GM18508 (cell line): ENCODE data around the gene MOB3B.

Experiments
- ATAC-seq: cut with Tn5 transposase; IDR thresholded peaks from one replicate; pipeline ENCODE4 v1.9.1; 2021; ENCODE audit warnings: moderate number of reproducible peaks; ENCODE audit not compliant: insufficient read depth, unreplicated experiment

MOB3B gene

GRCh38 chr9:27398982-27399653 is 130.5 kb downstream of the MOB3B start:
- ATAC-seq = no peak

- ATAC-seq = no peak
Measured at GRCh38 chr9:27396495-27396894, 133.1 kb downstream of the MOB3B start.

DNA sequence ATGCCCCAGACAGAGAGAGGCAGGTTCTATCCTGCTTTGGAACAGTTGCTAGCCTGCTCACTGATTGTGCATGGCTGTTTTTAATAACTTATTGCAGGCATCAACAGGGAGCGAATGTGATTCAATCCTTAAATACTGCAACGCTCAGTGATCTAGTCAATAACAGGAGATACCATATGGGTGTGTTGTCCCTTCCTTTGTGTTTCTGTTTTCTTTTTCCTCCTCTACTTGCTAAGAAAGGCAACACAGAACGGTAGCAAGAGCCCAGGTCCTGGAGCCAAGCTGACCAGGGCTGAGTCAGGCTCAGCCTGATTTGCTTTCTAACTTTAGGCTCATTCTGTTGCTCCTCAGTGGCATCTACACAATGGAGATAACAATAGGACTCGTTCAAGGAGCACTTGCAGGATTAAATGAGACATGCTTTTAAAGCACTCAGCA is 134.1 kb downstream of the MOB3B start:
- no peak for ATAC-seq

GRCh38 chr9:27394826-27395201 is 134.8 kb downstream of the MOB3B start:
- no peak for ATAC-seq

- no peak for ATAC-seq
Measured at GRCh38 chr9:27394154-27394825, 135.3 kb downstream of the MOB3B start.

DNA sequence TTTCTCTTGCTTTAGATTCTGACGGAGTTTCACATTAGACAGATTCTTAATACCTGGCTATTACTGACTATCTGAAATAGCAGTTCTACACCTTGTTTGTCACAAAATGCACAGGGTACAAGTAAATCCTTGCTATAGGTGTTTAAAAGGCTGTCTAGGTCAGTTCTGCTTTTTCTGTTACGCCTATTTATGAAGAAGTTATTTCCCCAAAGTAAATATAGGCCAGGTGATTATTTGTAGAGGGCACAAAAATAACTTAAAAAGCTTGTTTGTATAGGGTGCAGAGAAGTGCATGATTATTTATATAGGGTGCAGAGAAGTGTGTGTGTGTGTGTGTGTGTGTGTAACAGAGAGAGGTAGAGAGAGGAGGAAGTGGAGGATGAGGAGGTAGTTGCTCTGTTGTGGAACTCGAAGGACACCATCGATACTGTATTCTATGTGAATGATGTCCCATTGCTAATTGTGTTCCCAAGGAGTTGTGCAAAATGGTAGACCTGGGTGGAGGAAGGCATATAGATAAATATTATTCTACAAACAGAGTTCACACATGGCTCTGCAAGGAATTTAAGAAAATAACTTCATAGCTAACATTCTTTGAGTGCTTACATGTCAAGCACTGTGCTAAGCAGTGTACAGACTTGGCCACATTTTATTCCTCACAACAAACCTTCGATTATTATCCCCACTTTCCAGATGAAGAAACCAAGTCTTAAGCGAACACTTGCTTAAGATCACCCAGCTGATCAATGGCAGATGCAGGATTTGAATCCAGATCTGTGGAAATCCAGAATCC is 136.4 kb downstream of the MOB3B start:
- no peak for ATAC-seq

DNA sequence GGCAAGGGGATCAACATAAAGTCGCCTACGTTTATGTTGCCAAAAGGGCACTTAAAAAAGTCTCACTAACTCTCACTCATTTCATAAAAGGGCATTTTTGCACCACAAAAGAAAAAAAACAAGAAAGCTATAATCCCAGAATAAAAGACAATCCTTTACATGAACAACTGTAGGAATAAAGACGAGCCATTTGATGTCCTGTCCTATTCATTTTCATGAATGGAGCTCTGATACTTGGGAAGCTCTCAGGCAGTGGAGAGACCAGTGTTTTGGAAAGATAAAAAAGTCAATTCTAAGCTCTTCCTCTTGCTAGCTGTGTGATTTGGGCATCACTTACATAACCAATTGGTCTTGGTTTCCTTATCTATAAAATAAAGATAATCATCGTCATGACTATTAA is 137.2 kb downstream of the MOB3B start:
- ATAC-seq = no peak

DNA sequence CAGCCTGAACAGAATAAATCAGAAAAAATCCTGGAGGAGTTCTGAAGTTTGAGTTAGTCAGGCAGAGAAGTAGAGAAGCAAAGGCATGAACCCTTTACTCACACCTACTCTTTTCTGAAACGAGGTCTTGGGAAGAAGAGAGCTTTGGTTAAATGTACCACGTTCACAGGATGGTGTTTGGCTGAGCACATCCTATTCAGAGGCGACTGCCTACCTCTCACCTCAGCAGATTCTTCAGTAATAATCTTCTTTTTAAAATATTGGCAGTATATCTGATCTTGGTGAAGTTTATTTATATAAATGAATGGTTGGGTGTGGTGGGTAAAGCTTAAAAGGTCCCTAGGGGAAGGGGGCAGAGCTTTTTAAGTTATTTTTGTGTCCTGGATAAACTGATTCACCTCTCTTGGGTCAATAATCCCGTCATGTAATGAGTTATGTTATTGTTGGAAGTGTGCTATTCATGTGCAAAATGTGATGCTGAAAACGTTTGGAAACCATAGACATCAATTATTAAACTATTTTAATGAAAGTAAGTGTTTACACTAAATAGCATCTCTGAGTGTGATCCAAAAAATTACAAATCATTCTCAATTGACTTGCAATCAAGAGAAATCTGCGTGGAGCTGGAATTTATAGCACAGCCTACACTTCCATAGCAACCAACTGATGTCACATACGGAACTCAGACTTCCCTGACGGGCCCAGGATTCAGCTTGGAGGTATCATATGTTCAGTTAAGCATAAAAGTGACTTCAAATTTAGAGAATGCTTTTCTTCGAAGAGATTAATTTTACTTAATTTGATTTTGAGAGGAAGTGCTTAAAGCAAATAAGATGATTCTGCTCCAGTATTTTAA is 138.3 kb downstream of the MOB3B start:
- ATAC-seq = no peak

DNA sequence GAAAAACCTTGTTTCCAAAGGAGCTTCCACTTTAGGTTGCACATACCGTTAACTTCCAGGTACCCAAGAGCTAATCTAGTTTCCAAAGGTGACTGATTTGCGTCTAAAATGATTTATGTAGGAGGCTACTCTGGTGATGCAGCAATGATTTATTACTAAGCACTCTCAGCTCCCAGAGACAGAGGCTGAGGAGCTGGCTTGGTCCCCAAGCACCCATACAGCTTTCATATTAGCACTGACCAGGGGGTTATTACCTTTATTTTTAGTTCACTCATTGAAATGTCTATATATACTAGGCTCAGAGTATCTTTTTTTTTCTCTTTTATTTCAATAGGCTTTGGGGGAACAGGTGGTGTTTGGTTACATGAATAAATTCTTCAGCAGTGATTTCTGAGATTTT is 141.5 kb downstream of the MOB3B start:
- no peak for ATAC-seq

- ATAC-seq = no peak
Measured at GRCh38 chr9:27387722-27388121, 141.9 kb downstream of the MOB3B start.

DNA sequence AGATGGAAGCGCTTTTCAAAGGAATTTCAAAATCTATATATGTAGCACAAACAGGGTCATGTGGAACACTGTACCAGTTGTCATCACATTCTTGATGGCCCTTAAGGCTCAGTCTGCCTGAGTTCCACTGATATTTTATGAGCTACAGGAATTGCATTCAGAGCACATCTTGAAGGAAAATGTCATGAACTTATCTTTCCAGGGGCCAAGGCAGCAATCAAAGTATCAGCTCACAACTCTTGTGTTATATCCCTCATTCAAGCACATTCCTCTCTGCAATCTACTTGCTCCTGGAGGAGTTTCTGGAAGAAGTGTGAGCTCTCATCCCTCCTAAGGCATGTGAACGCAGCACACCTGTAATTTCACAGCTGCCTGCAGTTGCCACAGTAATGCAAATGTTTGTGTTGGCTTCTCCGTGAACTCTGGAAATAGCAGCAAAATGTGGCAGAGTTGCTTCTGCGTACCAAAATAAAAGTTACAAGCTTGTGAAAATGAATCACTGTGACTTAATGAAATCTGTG is 143.0 kb downstream of the MOB3B start:
- no peak for ATAC-seq

DNA sequence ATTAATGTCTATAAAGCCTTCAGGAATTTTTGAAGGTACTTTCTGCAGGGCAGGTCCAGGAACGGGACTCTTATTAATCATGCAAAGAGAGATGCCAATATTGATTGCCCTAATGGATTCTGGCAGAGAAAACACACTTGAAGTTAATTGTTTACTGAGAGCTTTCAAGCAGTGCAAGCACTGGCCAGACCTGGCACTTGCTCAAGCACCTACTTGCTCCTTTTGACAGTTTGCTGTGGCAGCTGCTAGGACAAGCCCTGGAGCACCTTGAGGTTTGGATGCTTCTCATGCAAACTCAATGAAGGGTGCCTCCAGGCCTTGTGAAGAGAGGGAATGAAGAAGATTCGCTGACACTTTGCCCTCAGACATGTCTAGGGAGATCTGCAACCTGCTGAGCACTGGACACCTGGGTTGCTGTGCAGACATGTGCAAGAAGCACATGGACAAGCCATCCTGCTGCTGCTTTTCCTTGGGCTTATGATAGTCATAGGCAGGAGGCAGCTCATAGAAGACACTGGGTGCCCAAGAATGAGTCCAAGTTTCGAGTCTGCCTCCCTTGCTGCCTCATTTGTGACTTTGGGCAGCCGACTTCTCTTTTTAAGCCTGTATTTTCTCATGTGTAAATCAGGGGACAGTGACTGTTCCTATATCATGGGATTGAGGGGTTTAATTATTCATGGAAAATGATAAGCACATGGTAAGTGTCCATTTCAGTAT is 143.8 kb downstream of the MOB3B start:
- ATAC-seq = no peak

DNA sequence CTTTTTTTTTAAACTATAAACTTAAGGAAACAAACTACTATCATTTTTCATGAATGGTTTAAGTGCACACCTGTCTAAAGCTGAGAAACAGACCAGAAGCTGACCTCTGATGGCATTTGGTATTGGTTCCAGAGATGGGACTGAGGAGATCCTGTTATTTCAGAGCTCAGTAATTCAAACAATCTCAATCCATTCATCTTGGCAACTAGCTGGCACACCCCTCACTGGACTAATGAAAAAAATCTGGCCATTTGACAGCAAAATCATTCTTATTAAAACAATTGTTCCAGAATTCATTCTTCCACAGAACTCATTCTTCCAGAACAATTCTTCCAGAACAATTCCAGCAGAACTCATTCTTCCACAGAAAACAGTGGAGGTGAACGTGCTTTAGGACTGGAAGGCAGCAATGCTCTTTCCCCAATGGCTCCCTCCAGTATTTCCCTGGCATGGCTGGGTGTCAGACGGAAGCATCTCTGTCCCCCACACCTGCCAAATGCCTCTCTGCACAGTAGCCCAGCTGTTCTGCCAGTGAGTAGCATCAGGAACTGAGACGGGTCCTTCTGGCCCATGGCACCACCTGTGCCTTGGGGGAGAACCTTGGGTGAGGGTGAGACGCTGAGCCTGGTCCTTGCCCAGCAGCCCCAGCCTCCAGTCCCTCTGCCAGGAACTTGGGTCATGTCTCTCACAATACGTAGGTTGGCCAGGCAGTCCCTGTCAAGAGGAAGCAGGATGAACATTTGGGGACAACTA is 145.2 kb downstream of the MOB3B start:
- no peak for ATAC-seq

DNA sequence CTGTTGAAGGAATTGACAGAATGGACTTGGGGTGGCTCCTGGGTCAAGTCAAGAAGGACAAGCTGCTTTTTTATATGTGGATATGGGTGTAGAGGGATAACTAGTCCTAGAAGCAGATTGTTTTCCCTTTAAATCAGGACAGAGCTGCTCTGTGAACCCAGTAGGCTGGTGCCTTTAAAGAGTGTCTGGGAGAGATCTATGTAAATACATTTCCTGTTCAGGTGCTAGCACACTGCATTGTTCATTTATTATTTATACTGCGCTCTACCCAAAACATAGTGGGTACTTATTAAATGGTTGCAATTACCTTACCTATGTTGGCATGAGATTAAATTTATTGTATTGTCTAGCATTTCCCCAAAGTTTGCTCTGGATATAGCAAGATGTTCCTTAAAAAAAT is 146.1 kb downstream of the MOB3B start:
- ATAC-seq = no peak

- no peak for ATAC-seq
Measured at GRCh38 chr9:27382975-27383374, 146.6 kb downstream of the MOB3B start.

DNA sequence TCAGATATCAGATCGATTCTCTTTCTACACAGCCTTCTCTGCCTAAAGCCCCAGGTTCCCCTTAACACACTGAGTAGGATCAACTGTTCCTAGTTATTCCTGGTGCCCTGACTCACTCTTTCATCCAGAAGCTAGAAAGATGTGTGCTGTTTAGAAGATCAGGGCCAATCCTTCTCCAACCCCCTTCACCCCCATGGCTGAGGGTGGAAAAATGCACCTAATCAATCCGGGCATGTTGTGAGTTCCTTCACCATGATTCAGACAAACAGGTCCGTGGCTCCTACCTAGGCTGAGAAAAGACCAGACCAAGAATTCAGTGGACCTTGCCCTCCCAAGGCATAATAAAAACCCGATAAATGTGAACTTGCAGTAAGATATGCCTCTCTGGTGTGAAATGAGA is 147.3 kb downstream of the MOB3B start:
- no peak for ATAC-seq

DNA sequence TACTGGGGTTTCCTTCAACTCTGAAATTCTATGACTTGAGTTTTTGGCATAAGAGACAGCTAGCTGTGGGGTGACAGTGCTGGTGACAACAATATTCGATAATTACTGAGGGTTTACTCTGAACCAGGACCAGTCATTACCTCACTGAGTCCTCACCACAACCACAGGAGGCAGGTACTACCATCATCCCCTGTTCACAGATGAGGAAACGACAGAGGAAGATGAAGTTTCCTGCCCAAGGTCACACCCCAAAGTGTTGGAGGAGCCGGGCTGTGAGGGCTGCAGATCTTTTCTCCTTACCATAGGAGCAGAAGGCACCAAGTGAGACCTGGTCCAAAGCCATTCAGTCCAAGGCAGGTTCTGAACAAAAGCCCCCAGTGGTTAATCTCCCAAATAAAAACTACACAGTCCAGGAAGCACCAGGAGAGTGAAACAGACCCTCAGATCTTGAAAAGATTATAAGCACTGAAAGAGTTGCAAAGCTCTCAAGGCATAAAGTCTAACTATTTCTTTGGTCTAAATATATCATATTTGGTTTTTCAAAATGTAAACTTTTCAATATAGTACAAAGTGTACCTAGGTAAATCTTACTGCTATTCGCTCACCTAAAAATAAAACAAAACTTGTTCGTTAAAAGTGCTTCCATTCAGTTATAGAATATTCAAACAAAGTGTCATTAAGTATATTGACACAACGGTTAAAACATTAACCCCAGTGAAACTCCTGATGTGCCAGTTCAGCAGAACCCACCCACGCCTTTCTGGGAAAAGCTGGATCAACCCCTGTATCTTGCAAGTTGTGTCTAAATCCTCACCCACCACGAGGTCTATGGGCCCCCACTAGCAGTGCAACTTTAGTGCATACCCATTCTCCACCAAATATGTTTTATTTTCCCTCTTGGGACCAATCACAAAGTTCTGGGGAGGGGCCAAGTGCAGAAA is 150.0 kb downstream of the MOB3B start:
- peak; percentile 25 for ATAC-seq
